Measurements from ENCODE around the gene BANF2.

The BANF2 gene

DNA sequence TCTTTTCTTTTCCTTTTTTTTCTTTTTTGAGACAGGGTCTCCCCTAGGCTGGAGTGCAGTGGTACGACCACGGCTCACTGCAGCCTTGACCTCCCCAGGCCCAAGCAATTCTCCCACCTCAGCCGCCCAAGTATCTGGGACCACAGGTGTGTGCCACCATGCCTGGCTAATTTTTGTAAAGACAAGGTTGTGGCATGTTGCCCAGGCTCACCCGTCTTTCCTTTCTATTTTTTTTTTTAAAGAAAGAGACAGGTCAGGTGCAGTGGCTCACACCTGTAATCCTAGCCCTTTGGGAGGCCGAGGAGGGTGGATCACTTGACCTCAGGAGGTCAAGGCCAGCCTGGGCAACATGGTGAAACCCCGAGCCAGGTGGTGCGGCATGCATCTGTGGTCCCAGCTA lies 16.6 kb downstream of the BANF2 start:
- ATAC-seq (ENCODE audit: low read depth) (no peak), DNase-seq (ENCODE audit: low spot score) (no peak)
- Histone ChIP-seq H3K27me3 (ENCODE audit: insufficient read depth, poor library complexity, severe bottlenecking) (no peaks in the 10 kb centered on the region), H3K4me1 (ENCODE audit: insufficient read depth, poor library complexity, severe bottlenecking) (no peaks in the 10 kb centered on the region), H3K27ac (ENCODE audit: poor library complexity, severe bottlenecking) (no peak overlapping the region), H3K4me3 (ENCODE audit: severe bottlenecking) (no peak overlapping the region), H3K9me3 (ENCODE audit: severe bottlenecking) (no peaks in the 10 kb centered on the region), H3K36me3 (ENCODE audit: low read depth) (no peaks in the 10 kb centered on the region)
- TF ChIP-seq, protein P1, sequence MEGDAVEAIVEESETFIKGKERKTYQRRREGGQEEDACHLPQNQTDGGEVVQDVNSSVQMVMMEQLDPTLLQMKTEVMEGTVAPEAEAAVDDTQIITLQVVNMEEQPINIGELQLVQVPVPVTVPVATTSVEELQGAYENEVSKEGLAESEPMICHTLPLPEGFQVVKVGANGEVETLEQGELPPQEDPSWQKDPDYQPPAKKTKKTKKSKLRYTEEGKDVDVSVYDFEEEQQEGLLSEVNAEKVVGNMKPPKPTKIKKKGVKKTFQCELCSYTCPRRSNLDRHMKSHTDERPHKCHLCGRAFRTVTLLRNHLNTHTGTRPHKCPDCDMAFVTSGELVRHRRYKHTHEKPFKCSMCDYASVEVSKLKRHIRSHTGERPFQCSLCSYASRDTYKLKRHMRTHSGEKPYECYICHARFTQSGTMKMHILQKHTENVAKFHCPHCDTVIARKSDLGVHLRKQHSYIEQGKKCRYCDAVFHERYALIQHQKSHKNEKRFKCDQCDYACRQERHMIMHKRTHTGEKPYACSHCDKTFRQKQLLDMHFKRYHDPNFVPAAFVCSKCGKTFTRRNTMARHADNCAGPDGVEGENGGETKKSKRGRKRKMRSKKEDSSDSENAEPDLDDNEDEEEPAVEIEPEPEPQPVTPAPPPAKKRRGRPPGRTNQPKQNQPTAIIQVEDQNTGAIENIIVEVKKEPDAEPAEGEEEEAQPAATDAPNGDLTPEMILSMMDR (IDR thresholded peaks at IDR 0.05; ENCODE audit: poor library complexity, severe bottlenecking): no peak

DNA sequence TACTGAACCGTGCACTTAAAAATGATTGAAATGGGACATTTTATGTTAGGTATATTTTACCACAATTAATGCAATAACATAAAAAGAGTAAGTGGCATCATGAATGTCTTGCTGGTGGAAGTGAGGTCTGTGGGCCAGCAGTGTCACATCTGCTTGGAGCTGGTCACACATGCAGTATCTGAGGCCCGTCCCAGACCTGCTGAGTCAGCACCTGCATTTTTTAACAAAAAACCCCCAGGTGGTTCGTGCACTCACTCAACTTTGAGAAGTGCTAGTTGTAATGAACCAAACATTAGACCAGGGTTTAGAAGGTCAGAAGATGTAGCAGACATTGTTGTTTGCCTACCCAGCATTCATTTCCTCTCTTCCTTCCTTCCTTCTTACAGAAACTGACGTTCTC lies 21.0 kb downstream of the BANF2 start:
- Histone ChIP-seq H3K27me3 (ENCODE audit: insufficient read depth, poor library complexity, severe bottlenecking) (no peaks in the 10 kb centered on the region), H3K27ac (ENCODE audit: poor library complexity, severe bottlenecking) (no peak overlapping the region), H3K9me3 (ENCODE audit: severe bottlenecking) (no peaks in the 10 kb centered on the region), H3K4me1 (ENCODE audit: insufficient read depth, poor library complexity, severe bottlenecking) (no peaks in the 10 kb centered on the region), H3K36me3 (ENCODE audit: low read depth) (no peaks in the 10 kb centered on the region), H3K4me3 (ENCODE audit: severe bottlenecking) (no peak overlapping the region)
- TF ChIP-seq, protein P1 (IDR thresholded peaks at IDR 0.05; ENCODE audit: poor library complexity, severe bottlenecking): no peak
- ATAC-seq (ENCODE audit: low read depth): no peak
- DNase-seq (ENCODE audit: low spot score): no peak

GRCh38 chr20:17721802-17722486 lies 22.2 kb downstream of the BANF2 start:
- no peak for ATAC-seq (ENCODE audit: low read depth)
- Histone ChIP-seq H3K27me3 (ENCODE audit: insufficient read depth, poor library complexity, severe bottlenecking) (no peaks in the 10 kb centered on the region), H3K9me3 (ENCODE audit: severe bottlenecking) (no peaks in the 10 kb centered on the region), H3K36me3 (ENCODE audit: low read depth) (no peaks in the 10 kb centered on the region), H3K4me1 (ENCODE audit: insufficient read depth, poor library complexity, severe bottlenecking) (no peaks in the 10 kb centered on the region), H3K27ac (ENCODE audit: poor library complexity, severe bottlenecking) (no peak overlapping the region), H3K4me3 (ENCODE audit: severe bottlenecking) (no peak overlapping the region)
- no peak for DNase-seq (ENCODE audit: low spot score)
- TF ChIP-seq, protein P1 (IDR thresholded peaks at IDR 0.05; ENCODE audit: poor library complexity, severe bottlenecking): peak; percentile 19

DNA sequence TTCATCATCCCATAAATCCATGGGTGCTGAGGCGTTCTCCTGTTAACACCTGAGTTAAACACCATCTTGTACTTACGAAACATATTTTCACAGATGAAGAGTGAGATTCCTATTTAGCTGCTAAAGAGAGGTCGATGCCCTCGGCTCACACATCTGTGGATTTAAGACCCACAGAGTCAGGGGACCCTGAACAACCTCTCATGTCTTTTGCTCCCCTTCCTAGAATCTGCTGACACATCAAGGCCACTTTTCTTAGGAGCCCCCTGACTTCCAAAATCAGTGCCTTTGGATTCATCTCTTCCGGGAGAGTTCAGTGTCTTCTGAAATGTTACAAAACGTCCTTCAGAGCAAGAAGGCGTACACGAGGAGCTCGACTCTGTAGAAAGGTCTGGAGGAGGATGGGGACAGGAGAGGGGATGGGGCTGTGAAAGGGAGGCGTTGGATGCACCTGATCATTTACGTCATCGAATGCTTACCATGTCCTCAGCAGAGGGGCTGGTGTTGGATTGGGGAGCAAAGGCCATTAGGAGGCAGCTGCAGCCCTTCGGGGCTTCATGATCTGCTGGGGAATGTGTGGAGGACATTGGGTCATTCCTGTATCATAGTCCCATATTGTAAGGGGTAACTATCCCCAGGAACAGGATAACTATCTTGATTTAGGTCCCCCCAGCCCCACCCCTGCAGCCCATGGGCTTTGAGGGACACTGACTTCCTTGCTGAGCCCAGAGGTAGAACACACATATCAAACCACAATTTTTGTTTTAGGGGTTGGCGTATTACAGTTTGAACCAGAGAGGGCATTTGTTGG lies 22.9 kb downstream of the BANF2 start:
- Histone ChIP-seq H3K9me3 (ENCODE audit: severe bottlenecking) (no peaks in the 10 kb centered on the region), H3K36me3 (ENCODE audit: low read depth) (no peaks in the 10 kb centered on the region), H3K27ac (ENCODE audit: poor library complexity, severe bottlenecking) (no peak overlapping the region), H3K4me1 (ENCODE audit: insufficient read depth, poor library complexity, severe bottlenecking) (no peaks in the 10 kb centered on the region), H3K4me3 (ENCODE audit: severe bottlenecking) (no peak overlapping the region), H3K27me3 (ENCODE audit: insufficient read depth, poor library complexity, severe bottlenecking) (no peaks in the 10 kb centered on the region)
- TF ChIP-seq, protein P1 (IDR thresholded peaks at IDR 0.05; ENCODE audit: poor library complexity, severe bottlenecking): no peak
- ATAC-seq (ENCODE audit: low read depth) (no peak), DNase-seq (ENCODE audit: low spot score) (no peak)

DNA sequence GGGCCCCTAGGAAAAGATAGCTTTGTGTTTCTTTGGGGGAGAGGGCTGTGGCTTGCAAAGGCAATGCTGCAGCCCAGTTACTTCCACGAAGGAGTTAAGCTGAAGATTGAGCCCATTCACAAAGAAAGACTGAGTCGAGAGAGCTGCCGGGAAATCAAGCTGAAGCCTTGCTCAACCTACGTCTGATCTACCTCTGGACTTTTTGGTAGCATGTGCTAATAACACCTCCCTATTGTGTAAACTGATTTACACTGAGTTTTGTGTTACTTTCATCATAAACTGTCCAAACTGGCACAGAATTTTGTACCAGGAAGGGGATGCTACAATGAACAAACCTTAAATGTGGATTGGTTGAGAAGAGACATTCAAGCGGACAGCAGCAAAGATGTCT lies 23.5 kb downstream of the BANF2 start:
- DNase-seq (ENCODE audit: low spot score) (no peak), ATAC-seq (ENCODE audit: low read depth) (no peak)
- no peaks in the 10 kb centered on the region for H3K27me3 ChIP-seq (ENCODE audit: insufficient read depth, poor library complexity, severe bottlenecking)
- H3K36me3 ChIP-seq (ENCODE audit: low read depth): no peaks in the 10 kb centered on the region
- no peaks in the 10 kb centered on the region for H3K4me1 ChIP-seq (ENCODE audit: insufficient read depth, poor library complexity, severe bottlenecking)
- TF ChIP-seq, protein P1 (IDR thresholded peaks at IDR 0.05; ENCODE audit: poor library complexity, severe bottlenecking): no peak
- H3K4me3 ChIP-seq (ENCODE audit: severe bottlenecking): no peak overlapping the region
- no peak overlapping the region for H3K27ac ChIP-seq (ENCODE audit: poor library complexity, severe bottlenecking)
- no peaks in the 10 kb centered on the region for H3K9me3 ChIP-seq (ENCODE audit: severe bottlenecking)

Measured in RWPE2 (cell line).